ENCODE results near the gene EEF2. TPM values are rescaled to one million over a fixed set of nuclear protein-coding genes. Genes with fewer than 3 reads are reported as not detected.

EEF2 gene
- total RNA-seq, 2 donors from 2014 or later, result 3,211 to 3,379 TPM

GRCh38 chr19:3982701-3983541 lies 2.3 kb downstream of the EEF2 start:
- no peak for ATAC-seq (replicated peaks)
- Mint-ChIP-seq H3K27ac (peak overlapping the region; percentile 97), H3K27me3 (no peaks in the 10 kb centered on the region), H3K4me3 (peak overlapping the region; percentile 98), H3K4me1 (peaks cover 28% of the 10 kb centered on the region), H3K9me3 (no peaks in the 10 kb centered on the region), H3K36me3 (ENCODE audit: low read depth) (peaks cover 77% of the 10 kb centered on the region)

GRCh38 chr19:3981736-3982681 lies 3.3 kb downstream of the EEF2 start:
- Mint-ChIP-seq H3K27me3 (no peaks in the 10 kb centered on the region), H3K9me3 (no peaks in the 10 kb centered on the region), H3K4me1 (peaks cover 28% of the 10 kb centered on the region), H3K4me3 (peak overlapping the region; percentile 98), H3K27ac (peak overlapping the region; percentile 97), H3K36me3 (ENCODE audit: low read depth) (peaks cover 86% of the 10 kb centered on the region)
- ATAC-seq (replicated peaks), result no peak

GRCh38 chr19:3981373-3981735 lies 3.9 kb downstream of the EEF2 start:
- H3K27me3 Mint-ChIP-seq, result no peaks in the 10 kb centered on the region
- no peak for ATAC-seq (replicated peaks)
- no peaks in the 10 kb centered on the region for H3K9me3 Mint-ChIP-seq
- peak overlapping the region; percentile 98 for H3K4me3 Mint-ChIP-seq
- peak overlapping the region; percentile 22 for H3K27ac Mint-ChIP-seq
- H3K4me1 Mint-ChIP-seq, result peaks cover 23% of the 10 kb centered on the region
- peaks cover 93% of the 10 kb centered on the region for H3K36me3 Mint-ChIP-seq (ENCODE audit: low read depth)

GRCh38 chr19:3980353-3981251 lies 4.7 kb downstream of the EEF2 start:
- peak overlapping the region; percentile 98 for H3K4me3 Mint-ChIP-seq
- no peaks in the 10 kb centered on the region for H3K27me3 Mint-ChIP-seq
- H3K36me3 Mint-ChIP-seq (ENCODE audit: low read depth), result peaks cover 100% of the 10 kb centered on the region
- peaks cover 20% of the 10 kb centered on the region for H3K4me1 Mint-ChIP-seq
- peak overlapping the region; percentile 22 for H3K27ac Mint-ChIP-seq
- no peaks in the 10 kb centered on the region for H3K9me3 Mint-ChIP-seq
- no peak for ATAC-seq (replicated peaks)

- Mint-ChIP-seq H3K27me3 (no peaks in the 10 kb centered on the region), H3K4me1 (peaks cover 20% of the 10 kb centered on the region), H3K36me3 (ENCODE audit: low read depth) (peaks cover 100% of the 10 kb centered on the region), H3K9me3 (no peaks in the 10 kb centered on the region), H3K4me3 (no peak overlapping the region), H3K27ac (no peak overlapping the region)
- no peak for ATAC-seq (replicated peaks)
These were observed 5.5 kb downstream of the EEF2 start for GRCh38 chr19:3979674-3980352.

- peaks cover 20% of the 10 kb centered on the region for H3K4me1 Mint-ChIP-seq
- no peaks in the 10 kb centered on the region for H3K27me3 Mint-ChIP-seq
- H3K27ac Mint-ChIP-seq, result no peak overlapping the region
- H3K4me3 Mint-ChIP-seq, result no peak overlapping the region
- H3K9me3 Mint-ChIP-seq, result no peaks in the 10 kb centered on the region
- peaks cover 95% of the 10 kb centered on the region for H3K36me3 Mint-ChIP-seq (ENCODE audit: low read depth)
- no peak for ATAC-seq (replicated peaks)
These were observed 6.0 kb downstream of the EEF2 start for GRCh38 chr19:3979289-3979673.

- peaks cover 84% of the 10 kb centered on the region for H3K36me3 Mint-ChIP-seq (ENCODE audit: low read depth)
These were observed 7.1 kb downstream of the EEF2 start for GRCh38 chr19:3978145-3978544.

GRCh38 chr19:3977242-3978143 lies 7.8 kb downstream of the EEF2 start:
- no peaks in the 10 kb centered on the region for H3K27me3 Mint-ChIP-seq
- H3K4me3 Mint-ChIP-seq, result no peak overlapping the region
- no peaks in the 10 kb centered on the region for H3K9me3 Mint-ChIP-seq
- peaks cover 77% of the 10 kb centered on the region for H3K36me3 Mint-ChIP-seq (ENCODE audit: low read depth)
- no peak overlapping the region for H3K27ac Mint-ChIP-seq
- H3K4me1 Mint-ChIP-seq, result peaks cover 5% of the 10 kb centered on the region
- ATAC-seq (replicated peaks), result no peak

More at GRCh38 chr19:3978145-3978544, 7.1 kb downstream of the EEF2 start:
- H3K27me3 Mint-ChIP-seq, result no peaks in the 10 kb centered on the region
- H3K4me3 Mint-ChIP-seq, result no peak overlapping the region
- ATAC-seq (replicated peaks), result no peak
- H3K9me3 Mint-ChIP-seq, result no peaks in the 10 kb centered on the region
- H3K27ac Mint-ChIP-seq, result no peak overlapping the region
- peaks cover 12% of the 10 kb centered on the region for H3K4me1 Mint-ChIP-seq

- H3K27me3 Mint-ChIP-seq, result no peaks in the 10 kb centered on the region
- H3K27ac Mint-ChIP-seq, result no peak overlapping the region
- H3K4me3 Mint-ChIP-seq, result no peak overlapping the region
- peaks cover 5% of the 10 kb centered on the region for H3K4me1 Mint-ChIP-seq
- peaks cover 69% of the 10 kb centered on the region for H3K36me3 Mint-ChIP-seq (ENCODE audit: low read depth)
- no peaks in the 10 kb centered on the region for H3K9me3 Mint-ChIP-seq
- ATAC-seq (replicated peaks), result peak; percentile 11
These were observed 8.6 kb downstream of the EEF2 start for GRCh38 chr19:3976495-3977241.

- Mint-ChIP-seq H3K4me3 (no peak overlapping the region), H3K9me3 (no peaks in the 10 kb centered on the region), H3K27ac (no peak overlapping the region), H3K36me3 (ENCODE audit: low read depth) (peaks cover 59% of the 10 kb centered on the region), H3K27me3 (no peaks in the 10 kb centered on the region), H3K4me1 (no peaks in the 10 kb centered on the region)
- ATAC-seq (replicated peaks), result no peak
These were observed 9.6 kb downstream of the EEF2 start for GRCh38 chr19:3975637-3976087.

- Mint-ChIP-seq H3K36me3 (ENCODE audit: low read depth) (peaks cover 59% of the 10 kb centered on the region), H3K9me3 (no peaks in the 10 kb centered on the region), H3K4me1 (peaks cover 3% of the 10 kb centered on the region), H3K27ac (no peak overlapping the region), H3K4me3 (no peak overlapping the region), H3K27me3 (no peaks in the 10 kb centered on the region)
- ATAC-seq (replicated peaks), result no peak
These were observed 10.1 kb downstream of the EEF2 start for GRCh38 chr19:3975144-3975543.
